ENCODE results near the gene MAPK1IP1L.

Gene MAPK1IP1L

DNA sequence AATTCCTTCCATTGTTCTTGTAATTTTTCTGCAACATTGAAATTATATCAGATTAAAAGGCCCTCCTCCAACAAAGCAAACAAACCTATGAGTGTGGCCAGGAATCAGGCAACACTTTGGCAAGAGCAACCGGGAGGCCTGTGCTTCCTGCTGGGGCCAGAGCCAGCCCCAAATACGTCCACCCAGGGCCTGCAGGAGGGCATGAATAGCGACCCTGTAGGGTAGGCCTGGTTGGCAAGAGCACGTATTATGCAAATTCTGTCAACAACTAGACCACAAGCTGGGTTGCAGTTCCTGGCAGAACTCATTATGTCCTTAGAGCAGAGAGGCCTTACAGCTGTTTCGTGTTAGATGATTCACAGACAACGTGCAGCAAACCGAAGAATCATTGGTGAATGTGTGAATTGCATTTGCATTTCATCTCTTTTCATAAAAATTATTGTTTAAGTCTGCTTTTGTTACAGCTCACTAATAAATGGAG is 50.7 kb downstream of the MAPK1IP1L start:
- no peaks in the 10 kb centered on the region for H3K36me3 ChIP-seq (ENCODE audit: control insufficient read depth, low read depth, low read length)
- H3K9me3 ChIP-seq (ENCODE audit: control insufficient read depth, low read depth, low read length), result no peaks in the 10 kb centered on the region
- no peaks in the 10 kb centered on the region for H3K27me3 ChIP-seq (ENCODE audit: control insufficient read depth, insufficient read depth, low read length)
- H3K9ac ChIP-seq (ENCODE audit: low read length), result peak overlapping the region; percentile 21
- no peak overlapping the region for H3K27ac ChIP-seq (ENCODE audit: low read length)
- peaks cover 19% of the 10 kb centered on the region for H3K4me1 ChIP-seq (ENCODE audit: control insufficient read depth, low read depth, low read length)
- no peak overlapping the region for H3K4me3 ChIP-seq (ENCODE audit: low read length)

DNA sequence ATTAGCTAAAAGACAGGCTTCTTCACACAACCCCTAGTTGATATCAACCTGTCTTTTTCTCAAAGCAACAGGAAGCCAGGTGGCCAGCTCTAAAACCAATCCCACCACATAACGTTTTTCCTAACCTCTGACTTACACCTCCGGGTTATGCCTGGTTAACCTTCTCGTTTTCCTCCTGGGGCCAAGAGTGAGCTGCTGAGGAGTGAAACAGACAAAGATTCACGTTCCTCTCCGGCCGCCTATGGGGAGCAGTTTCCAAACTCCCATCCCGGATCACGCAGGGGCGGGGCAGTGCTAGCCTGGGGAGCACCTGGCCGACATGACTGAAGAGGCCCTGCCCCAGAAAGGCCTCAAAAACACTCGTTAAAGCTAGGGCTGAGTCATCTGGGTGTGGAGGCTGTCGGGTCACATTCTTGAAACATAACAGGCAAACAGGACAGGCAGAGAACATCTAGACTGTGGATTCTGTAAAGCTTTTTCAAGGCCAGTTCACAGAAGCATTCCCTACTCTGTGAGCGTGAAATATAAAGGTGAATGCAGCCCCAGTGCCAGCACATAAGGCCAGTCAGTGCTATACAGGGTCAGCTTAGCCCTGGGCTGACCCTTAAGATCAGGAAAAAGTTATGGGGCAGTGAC is 51.7 kb downstream of the MAPK1IP1L start:
- Histone ChIP-seq H3K9ac (ENCODE audit: low read length) (peak overlapping the region; percentile 21), H3K9me3 (ENCODE audit: control insufficient read depth, low read depth, low read length) (no peaks in the 10 kb centered on the region), H3K4me3 (ENCODE audit: low read length) (no peak overlapping the region), H3K36me3 (ENCODE audit: control insufficient read depth, low read depth, low read length) (no peaks in the 10 kb centered on the region), H3K4me1 (ENCODE audit: control insufficient read depth, low read depth, low read length) (peaks cover 26% of the 10 kb centered on the region), H3K27ac (ENCODE audit: low read length) (peak overlapping the region; percentile 40), H3K27me3 (ENCODE audit: control insufficient read depth, insufficient read depth, low read length) (no peaks in the 10 kb centered on the region)

DNA sequence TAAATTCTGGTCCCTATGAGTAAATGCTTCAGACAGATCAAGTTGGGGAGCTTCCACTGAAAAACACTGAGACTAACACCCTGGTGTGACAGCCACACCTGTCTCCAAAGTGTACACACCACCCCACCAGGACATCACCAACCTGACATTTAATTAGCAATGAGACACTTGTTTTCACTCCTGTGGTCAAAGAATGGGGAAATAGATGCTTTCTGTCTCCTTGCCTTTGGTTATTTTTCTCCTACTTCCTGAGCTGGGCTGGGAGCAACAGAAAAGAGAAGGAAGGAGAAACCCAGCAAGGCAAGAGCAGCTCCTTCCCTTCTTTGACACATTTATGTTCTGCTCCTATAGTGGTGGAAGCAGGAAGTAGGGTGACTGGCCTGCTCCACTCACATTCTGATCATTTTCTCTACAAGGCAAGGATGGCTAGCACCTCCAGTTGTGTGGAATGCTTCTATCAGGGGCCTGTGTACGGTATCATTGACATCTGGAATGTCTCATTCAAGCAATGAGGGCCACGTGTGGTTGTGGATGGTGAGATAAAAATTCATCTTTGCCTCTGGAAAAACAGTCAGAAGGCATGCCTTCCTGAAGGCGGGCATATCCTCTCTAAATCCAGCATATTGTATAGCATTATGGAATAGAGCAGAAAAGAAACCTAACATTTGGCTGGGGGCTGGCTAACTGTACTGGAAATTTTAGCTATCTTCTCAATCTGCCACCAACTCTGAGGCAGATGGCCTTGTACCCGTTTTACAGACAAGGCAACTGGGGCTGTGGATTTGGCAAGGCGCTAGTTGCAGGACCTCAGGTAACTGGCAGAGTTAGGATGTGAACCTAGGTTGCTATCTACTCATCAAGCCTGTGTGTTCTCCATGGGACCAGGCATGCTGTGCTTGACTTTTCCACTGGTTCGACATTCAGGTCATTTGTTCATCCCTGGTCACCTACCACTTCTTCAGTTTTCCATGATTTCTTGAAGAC is 52.8 kb downstream of the MAPK1IP1L start:
- H3K9ac ChIP-seq (ENCODE audit: low read length), result no peak overlapping the region
- H3K4me1 ChIP-seq (ENCODE audit: control insufficient read depth, low read depth, low read length), result peaks cover 27% of the 10 kb centered on the region
- no peak overlapping the region for H3K27ac ChIP-seq (ENCODE audit: low read length)
- no peaks in the 10 kb centered on the region for H3K27me3 ChIP-seq (ENCODE audit: control insufficient read depth, insufficient read depth, low read length)
- H3K9me3 ChIP-seq (ENCODE audit: control insufficient read depth, low read depth, low read length), result no peaks in the 10 kb centered on the region
- no peaks in the 10 kb centered on the region for H3K36me3 ChIP-seq (ENCODE audit: control insufficient read depth, low read depth, low read length)
- H3K4me3 ChIP-seq (ENCODE audit: low read length), result no peak overlapping the region

DNA sequence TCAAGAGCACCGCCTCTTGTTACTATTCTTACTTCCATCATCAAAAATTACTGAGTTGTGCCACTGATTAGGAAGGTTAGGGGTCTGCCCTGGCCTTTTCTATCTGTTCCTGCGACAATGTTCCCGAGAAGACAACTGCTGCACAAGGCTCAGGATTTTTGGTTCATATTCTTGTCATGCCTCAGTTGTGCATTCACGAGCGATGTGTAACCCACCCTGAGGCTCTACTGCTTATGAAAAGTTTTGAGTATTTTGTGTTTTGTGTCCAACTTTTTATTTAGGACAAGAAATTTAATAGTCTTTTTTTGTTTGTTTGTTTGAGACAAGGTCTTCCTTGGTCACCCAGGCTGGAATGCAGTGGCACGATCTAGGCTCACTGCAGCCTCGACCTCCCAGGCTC is 54.5 kb downstream of the MAPK1IP1L start:
- Histone ChIP-seq H3K4me1 (ENCODE audit: control insufficient read depth, low read depth, low read length) (peaks cover 27% of the 10 kb centered on the region), H3K27me3 (ENCODE audit: control insufficient read depth, insufficient read depth, low read length) (no peaks in the 10 kb centered on the region), H3K36me3 (ENCODE audit: control insufficient read depth, low read depth, low read length) (no peaks in the 10 kb centered on the region), H3K4me3 (ENCODE audit: low read length) (no peak overlapping the region), H3K27ac (ENCODE audit: low read length) (no peak overlapping the region), H3K9me3 (ENCODE audit: control insufficient read depth, low read depth, low read length) (no peaks in the 10 kb centered on the region), H3K9ac (ENCODE audit: low read length) (no peak overlapping the region)

DNA sequence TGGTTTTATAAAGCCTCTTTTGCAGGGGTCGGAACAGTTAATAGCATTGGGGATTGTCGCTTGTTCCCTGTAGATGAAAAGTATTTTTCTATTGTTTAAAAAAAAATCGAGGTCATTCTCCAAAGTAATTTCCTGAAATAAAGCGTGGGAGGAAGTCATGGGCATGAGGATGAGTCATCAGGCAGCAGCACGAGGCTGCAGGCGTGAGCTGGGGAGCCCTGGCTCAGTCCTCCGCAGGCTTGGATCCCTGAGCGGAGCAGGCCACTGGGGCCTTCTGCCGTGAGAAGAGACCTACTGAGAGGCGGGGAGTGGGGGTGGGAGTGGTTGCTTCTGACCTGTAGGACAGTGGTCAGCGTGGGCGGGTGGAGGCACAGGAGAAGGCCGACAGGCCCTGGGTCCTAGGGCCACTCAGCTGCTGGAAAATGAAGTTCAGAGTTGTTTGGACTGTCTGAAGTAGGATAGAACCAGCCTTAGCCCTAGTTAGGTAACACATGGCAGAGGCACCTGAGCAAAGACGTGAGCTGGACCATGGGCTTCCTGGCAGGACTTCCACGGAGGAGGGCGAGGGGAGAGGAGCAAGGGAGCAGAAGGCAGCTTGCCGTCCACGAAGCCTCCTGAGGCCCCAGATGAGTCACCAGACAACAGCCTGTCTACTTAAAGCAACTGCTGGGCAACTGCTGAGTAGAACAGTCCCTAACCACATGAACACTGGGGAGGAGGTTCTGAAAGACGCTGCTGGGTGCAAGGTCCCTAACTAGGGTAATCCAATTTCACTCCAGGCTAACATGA is 56.5 kb downstream of the MAPK1IP1L start:
- Histone ChIP-seq H3K9ac (ENCODE audit: low read length) (no peak overlapping the region), H3K4me1 (ENCODE audit: control insufficient read depth, low read depth, low read length) (peaks cover 19% of the 10 kb centered on the region), H3K4me3 (ENCODE audit: low read length) (no peak overlapping the region)

DNA sequence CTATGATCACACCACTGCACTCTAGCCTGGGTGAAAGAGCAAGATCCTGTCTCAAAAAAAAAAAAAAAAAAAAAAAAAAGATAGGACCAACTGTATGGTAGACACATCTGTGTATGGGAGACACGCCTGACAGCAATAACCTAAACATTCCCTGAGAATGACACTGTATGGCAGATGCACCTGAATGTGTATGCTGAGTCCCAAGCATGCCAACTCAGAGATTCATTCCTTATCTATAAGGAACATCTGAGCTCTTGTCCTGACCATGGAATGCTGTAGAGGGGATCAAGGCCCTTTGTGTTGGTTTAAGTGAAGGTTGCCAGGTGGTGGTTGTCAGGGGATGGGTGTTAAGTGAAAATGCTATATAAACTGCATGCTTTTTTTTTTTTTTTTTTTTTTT is 58.4 kb downstream of the MAPK1IP1L start:
- no peaks in the 10 kb centered on the region for H3K9me3 ChIP-seq (ENCODE audit: control insufficient read depth, low read depth, low read length)
- H3K27ac ChIP-seq (ENCODE audit: low read length), result no peak overlapping the region
- H3K36me3 ChIP-seq (ENCODE audit: control insufficient read depth, low read depth, low read length), result no peaks in the 10 kb centered on the region
- H3K9ac ChIP-seq (ENCODE audit: low read length), result no peak overlapping the region
- no peak overlapping the region for H3K4me3 ChIP-seq (ENCODE audit: low read length)
- H3K4me1 ChIP-seq (ENCODE audit: control insufficient read depth, low read depth, low read length), result peaks cover 9% of the 10 kb centered on the region
- H3K27me3 ChIP-seq (ENCODE audit: control insufficient read depth, insufficient read depth, low read length), result no peaks in the 10 kb centered on the region

More for the DNA sequence above, 56.5 kb downstream of the MAPK1IP1L start:
- Histone ChIP-seq H3K36me3 (ENCODE audit: control insufficient read depth, low read depth, low read length) (no peaks in the 10 kb centered on the region), H3K27ac (ENCODE audit: low read length) (no peak overlapping the region), H3K9me3 (ENCODE audit: control insufficient read depth, low read depth, low read length) (no peaks in the 10 kb centered on the region), H3K27me3 (ENCODE audit: control insufficient read depth, insufficient read depth, low read length) (no peaks in the 10 kb centered on the region)

DNA sequence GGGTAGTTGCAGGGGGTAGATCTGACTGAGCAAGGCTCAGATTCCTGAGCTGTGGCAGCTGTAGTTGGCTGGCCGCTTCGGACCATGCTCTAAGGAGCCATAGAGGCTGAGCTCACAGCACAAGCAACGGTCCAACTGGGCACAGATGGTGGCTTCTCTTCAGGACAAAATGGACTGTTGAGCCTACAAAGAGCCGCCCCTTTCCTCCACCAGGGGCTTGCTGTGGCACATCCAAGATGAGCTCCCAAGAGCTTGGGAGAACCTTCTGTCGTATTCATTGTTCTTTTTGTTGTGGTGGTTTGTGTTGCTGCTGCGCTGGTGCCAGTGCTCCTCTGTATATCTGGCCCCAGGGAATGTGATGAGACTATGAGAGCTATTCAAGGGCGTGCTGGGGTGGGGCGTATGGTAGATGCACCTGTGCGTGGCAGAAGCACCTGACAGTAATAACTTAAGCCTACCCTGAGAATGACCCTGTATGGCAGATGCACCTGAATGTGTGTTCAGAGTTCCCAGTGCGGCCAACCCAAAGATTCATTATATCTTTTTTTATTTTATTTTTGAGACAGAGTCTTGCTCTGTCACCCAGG is 59.8 kb downstream of the MAPK1IP1L start:
- no peak overlapping the region for H3K27ac ChIP-seq (ENCODE audit: low read length)
- no peak overlapping the region for H3K4me3 ChIP-seq (ENCODE audit: low read length)
- H3K9me3 ChIP-seq (ENCODE audit: control insufficient read depth, low read depth, low read length), result no peaks in the 10 kb centered on the region
- no peak overlapping the region for H3K9ac ChIP-seq (ENCODE audit: low read length)
- no peaks in the 10 kb centered on the region for H3K36me3 ChIP-seq (ENCODE audit: control insufficient read depth, low read depth, low read length)
- H3K4me1 ChIP-seq (ENCODE audit: control insufficient read depth, low read depth, low read length), result peaks cover 9% of the 10 kb centered on the region
- H3K27me3 ChIP-seq (ENCODE audit: control insufficient read depth, insufficient read depth, low read length), result no peaks in the 10 kb centered on the region

DNA sequence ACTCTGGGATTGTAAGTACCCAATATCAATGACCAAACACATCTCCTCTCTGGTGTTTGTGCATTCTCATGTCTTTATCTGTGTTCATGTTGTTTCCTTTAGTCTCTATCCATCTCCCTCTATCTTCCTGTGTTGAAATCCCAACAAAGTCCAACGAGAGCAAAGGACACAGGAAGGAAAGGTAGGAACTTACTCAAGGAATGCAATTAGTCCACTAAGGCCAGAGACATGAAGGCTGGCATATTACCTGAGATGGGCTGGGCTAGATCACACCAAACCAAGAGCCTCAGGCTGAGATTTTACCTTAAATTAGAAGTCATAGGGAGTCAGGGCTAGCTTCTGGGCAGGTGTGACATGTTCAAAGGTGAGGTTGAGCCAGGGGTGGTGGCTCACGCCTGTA is 63.3 kb downstream of the MAPK1IP1L start:
- H3K9ac ChIP-seq (ENCODE audit: low read length), result no peak overlapping the region
- H3K4me1 ChIP-seq (ENCODE audit: control insufficient read depth, low read depth, low read length), result no peaks in the 10 kb centered on the region
- H3K36me3 ChIP-seq (ENCODE audit: control insufficient read depth, low read depth, low read length), result no peaks in the 10 kb centered on the region
- H3K27me3 ChIP-seq (ENCODE audit: control insufficient read depth, insufficient read depth, low read length), result no peaks in the 10 kb centered on the region
- no peak overlapping the region for H3K27ac ChIP-seq (ENCODE audit: low read length)
- H3K4me3 ChIP-seq (ENCODE audit: low read length), result no peak overlapping the region
- H3K9me3 ChIP-seq (ENCODE audit: control insufficient read depth, low read depth, low read length), result no peaks in the 10 kb centered on the region

DNA sequence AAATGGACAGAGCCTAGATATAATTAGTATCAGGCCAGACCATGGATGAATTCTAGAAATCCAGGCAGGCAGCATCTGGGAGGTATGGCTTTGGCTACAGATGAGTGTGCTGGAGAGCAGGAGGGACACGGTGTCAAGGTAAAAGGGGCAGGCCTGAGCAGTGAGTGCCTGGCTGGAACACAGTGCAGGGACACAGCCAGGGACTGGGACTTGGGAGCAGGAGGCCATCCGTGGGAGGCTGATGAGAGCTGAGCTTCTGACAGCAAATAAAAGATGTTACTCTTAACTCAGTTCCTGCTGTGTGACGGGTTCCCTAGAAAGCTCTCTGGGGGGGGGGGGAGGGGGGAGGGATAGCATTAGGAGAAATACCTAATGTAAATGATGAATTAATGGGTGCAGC is 64.0 kb downstream of the MAPK1IP1L start:
- Histone ChIP-seq H3K9ac (ENCODE audit: low read length) (no peak overlapping the region), H3K9me3 (ENCODE audit: control insufficient read depth, low read depth, low read length) (no peaks in the 10 kb centered on the region), H3K4me1 (ENCODE audit: control insufficient read depth, low read depth, low read length) (no peaks in the 10 kb centered on the region), H3K27ac (ENCODE audit: low read length) (no peak overlapping the region), H3K36me3 (ENCODE audit: control insufficient read depth, low read depth, low read length) (no peaks in the 10 kb centered on the region), H3K27me3 (ENCODE audit: control insufficient read depth, insufficient read depth, low read length) (no peaks in the 10 kb centered on the region), H3K4me3 (ENCODE audit: low read length) (no peak overlapping the region)

DNA sequence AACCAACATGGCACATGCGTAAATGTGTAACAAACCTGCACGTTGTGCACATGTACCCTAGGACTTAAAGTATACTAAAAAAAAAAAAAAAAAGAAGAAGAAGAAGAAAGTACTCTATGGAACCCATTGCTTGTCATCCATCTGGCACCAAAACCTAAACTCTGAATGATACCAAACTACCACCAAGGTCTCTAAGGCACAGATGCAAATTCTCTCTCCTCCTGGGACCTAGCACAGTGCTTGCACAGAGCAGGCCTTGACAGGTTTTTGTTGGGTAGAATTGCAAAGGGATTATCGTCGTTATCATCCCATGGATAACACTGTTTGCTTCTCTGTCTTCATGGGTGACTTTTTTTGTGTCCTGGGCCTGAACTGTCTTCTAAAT is 64.4 kb downstream of the MAPK1IP1L start:
- Histone ChIP-seq H3K36me3 (ENCODE audit: control insufficient read depth, low read depth, low read length) (no peaks in the 10 kb centered on the region), H3K27ac (ENCODE audit: low read length) (no peak overlapping the region), H3K9ac (ENCODE audit: low read length) (no peak overlapping the region), H3K4me3 (ENCODE audit: low read length) (no peak overlapping the region), H3K4me1 (ENCODE audit: control insufficient read depth, low read depth, low read length) (no peaks in the 10 kb centered on the region), H3K27me3 (ENCODE audit: control insufficient read depth, insufficient read depth, low read length) (no peaks in the 10 kb centered on the region), H3K9me3 (ENCODE audit: control insufficient read depth, low read depth, low read length) (no peaks in the 10 kb centered on the region)

Data from iPS-18a (cell line).